Measurements from ENCODE around the gene KDM4C. TPM values are rescaled to one million over a fixed set of nuclear protein-coding genes. Genes with fewer than 3 reads are reported as not detected.

Gene KDM4C
- total RNA-seq, 5 donors from 2014 or later (not counting 1 experiment from before 2014, with no cell fraction given) = 66.4 to 107 (median 76.0) TPM

GRCh38 chr9:7223981-7224380 lies 466.2 kb downstream of the KDM4C start:
- CTCF ChIA-PET = no interaction called here
- no peaks in the 10 kb centered on the region for H3K36me3 ChIP-seq (ENCODE audit: control insufficient read depth in 2 of 2, extremely low read depth in 1 of 2, insufficient read depth in 1 of 2, low read length in 1 of 2)
- Mint-ChIP-seq H3K4me1 (peaks cover 9 to 25% (median 17%) of the 10 kb centered on the region in 3 donors), H3K36me3 (no peaks in the 10 kb centered on the region), H3K9me3 (peaks cover under 1 to 19% (median 16%) of the 10 kb centered on the region in 3 donors), H3K27ac (no peak overlapping the region), H3K4me3 (no peak overlapping the region), H3K27me3 (peaks cover under 1 to 4% of the 10 kb centered on the region in 2 donors)
- POLR2A ChIA-PET = no interaction called here
- 74% methylated on average over 2 of the region's 6 CpGs for WGBS (ENCODE audit: insufficient coverage)
- ATAC-seq (replicated peaks in 1 of 4) (no peak), DNase-seq (no peak)
- no peak overlapping the region for H3K27ac ChIP-seq (ENCODE audit: low read length)
- H3K27me3 ChIP-seq (replicated peaks in 1 of 2; ENCODE audit: control insufficient read depth in 2 of 2, extremely low read depth in 1 of 2, insufficient read depth in 2 of 2, low read length in 1 of 2) = no peaks in the 10 kb centered on the region
- peaks cover 0 to 4% of the 10 kb centered on the region in 2 experiments for H3K4me1 ChIP-seq (ENCODE audit: control insufficient read depth in 1 of 2, extremely low read depth in 1 of 2, insufficient read depth in 2 of 2, low read length in 2 of 2)
- H3K4me3 ChIP-seq (ENCODE audit: control insufficient read depth in 1 of 2, extremely low read depth in 1 of 2, low read length in 1 of 2) = no peak overlapping the region
- H3K9me3 ChIP-seq = no peaks in the 10 kb centered on the region

Other genes with a start within 250 kb of the KDM4C start
- under 1 TPM; 0.21 to 0.79 (median 0.70) TPM for gene GLDC, start 112.2 kb upstream of the KDM4C start, total RNA-seq

Measured in T-cell (primary cell).